Brain microvascular endothelial cell (primary cell): ENCODE measurements around the gene GRIN2C.

ENCODE experiments used
- DNase-seq: peaks from one replicate; pipeline ENCODE4 v3.0.0-alpha.2; 2020
- H3K27ac ChIP-seq: fragments of 250-450 bp; sonication (Bioruptor Pico); 2 replicates; pipeline ENCODE4 v1.5.1; 2020; ENCODE audit warnings: mild to moderate bottlenecking, moderate library complexity
- H3K27me3 ChIP-seq: fragments of 250-450 bp; sonication (Bioruptor Pico); replicated peaks from 2 replicates; pipeline ENCODE4 v1.5.1; 2020; ENCODE audit warnings: mild to moderate bottlenecking
- H3K36me3 ChIP-seq: fragments of 250-450 bp; sonication (Bioruptor Pico); replicated peaks from 2 replicates; pipeline ENCODE4 v1.5.1; 2020; ENCODE audit warnings: mild to moderate bottlenecking
- H3K4me3 ChIP-seq: 2 replicates; pipeline ENCODE4 v1.5.1; 2011; ENCODE audit warnings: low read depth, mild to moderate bottlenecking, control low read depth, low read length, moderate library complexity
- CTCF ChIP-seq: IDR thresholded peaks from 2 replicates; pipeline ENCODE4 v1.5.1; 2011; ENCODE audit warnings: low read depth, mild to moderate bottlenecking, moderate library complexity, low read length, control low read depth, inconsistent platforms; ENCODE audit errors: missing control alignments
- in situ Hi-C: cut with HindIII; loops from 2 replicates; pipeline ENCODE4 v1.10.0; 2017; ENCODE audit warnings: low sequenced_read_pairs, low pct_ligation_motif_present

The GRIN2C gene

DNA sequence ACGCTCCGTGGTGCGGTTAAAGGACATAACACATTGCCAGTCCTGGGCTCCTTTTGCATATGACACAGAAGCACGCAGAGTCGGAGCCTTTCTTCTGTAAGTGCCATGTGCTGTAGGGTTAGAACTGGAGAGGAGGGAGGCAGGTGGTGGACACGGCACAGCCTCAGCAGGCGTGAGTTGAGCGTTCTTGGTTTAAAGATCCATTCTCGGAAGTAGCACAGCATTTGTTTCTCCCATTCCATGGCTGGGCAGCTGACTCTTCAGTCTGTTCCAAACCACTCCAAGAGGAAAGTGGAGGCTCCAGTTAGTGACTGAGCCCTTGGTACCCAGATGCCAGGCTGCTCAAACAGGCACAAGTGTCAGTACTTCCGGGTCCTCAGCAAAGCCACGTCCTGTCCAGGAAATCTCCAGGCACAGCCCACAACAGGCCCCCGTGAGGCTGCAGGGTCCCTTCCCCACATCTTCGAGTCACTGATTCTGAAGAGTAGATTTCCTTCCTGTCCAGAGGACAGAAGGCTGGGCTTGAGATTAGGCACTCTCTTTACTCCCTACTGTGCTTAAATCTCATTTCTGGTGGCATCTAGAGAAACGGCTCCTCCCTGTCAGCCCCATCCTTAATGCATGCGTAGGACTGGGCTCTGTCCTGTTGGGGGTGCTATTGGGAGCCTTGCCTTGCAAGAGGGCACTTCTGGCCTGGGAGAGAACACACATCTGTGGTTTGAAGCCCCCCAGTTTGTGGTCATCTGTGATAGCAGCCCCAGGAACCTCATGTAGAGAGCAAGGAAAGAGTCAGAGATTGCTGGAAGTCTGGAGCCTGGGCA, 43.9 kb downstream of the GRIN2C start:
- Histone ChIP-seq H3K27ac (no peak overlapping the region), H3K36me3 (peaks cover 3% of the 10 kb centered on the region), H3K4me3 (no peak overlapping the region), H3K27me3 (no peaks in the 10 kb centered on the region)
- DNase-seq = no peak
- in situ Hi-C loops = no loop called here
- TF ChIP-seq CTCF = peak; percentile 58

DNA sequence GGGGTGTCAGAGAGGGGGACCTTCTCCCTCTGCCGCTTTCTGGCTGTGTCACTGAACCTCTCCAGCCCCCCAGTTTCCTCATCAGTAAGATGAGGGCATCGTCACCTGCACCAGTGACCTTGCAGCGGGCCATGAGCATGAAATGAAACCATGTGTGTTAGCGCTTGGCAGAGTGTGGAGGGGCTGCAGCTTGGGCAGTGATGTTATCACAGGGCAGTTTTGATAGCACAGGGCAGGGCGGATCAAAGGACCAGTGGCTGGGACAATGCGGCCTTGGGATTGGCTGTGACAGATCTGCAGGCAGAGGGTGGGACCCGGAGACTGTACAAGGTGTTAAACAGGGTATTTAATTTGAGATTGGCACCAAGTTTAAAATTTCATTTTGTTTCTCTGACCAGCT, 44.6 kb downstream of the GRIN2C start:
- DNase-seq = no peak
- H3K27me3 ChIP-seq = no peaks in the 10 kb centered on the region
- H3K4me3 ChIP-seq = no peak overlapping the region
- no peak overlapping the region for H3K27ac ChIP-seq
- H3K36me3 ChIP-seq = peaks cover 3% of the 10 kb centered on the region
- in situ Hi-C loops = no loop called here
- TF ChIP-seq CTCF = no peak

- TF ChIP-seq CTCF = peak; percentile 30
Observed at GRCh38 chr17:74814453-74814852, 45.2 kb downstream of the GRIN2C start.

GRCh38 chr17:74812109-74813009, 47.3 kb downstream of the GRIN2C start:
- TF ChIP-seq CTCF = no peak
- Histone ChIP-seq H3K4me3 (no peak overlapping the region), H3K27me3 (no peaks in the 10 kb centered on the region), H3K27ac (no peak overlapping the region), H3K36me3 (peaks cover 4% of the 10 kb centered on the region)
- no peak for DNase-seq
- in situ Hi-C loops = no loop called here

More at GRCh38 chr17:74814453-74814852, 45.2 kb downstream of the GRIN2C start:
- Histone ChIP-seq H3K36me3 (no peaks in the 10 kb centered on the region), H3K4me3 (no peak overlapping the region), H3K27me3 (no peaks in the 10 kb centered on the region), H3K27ac (no peak overlapping the region)
- no peak for DNase-seq
- in situ Hi-C loops = no loop called here

DNA sequence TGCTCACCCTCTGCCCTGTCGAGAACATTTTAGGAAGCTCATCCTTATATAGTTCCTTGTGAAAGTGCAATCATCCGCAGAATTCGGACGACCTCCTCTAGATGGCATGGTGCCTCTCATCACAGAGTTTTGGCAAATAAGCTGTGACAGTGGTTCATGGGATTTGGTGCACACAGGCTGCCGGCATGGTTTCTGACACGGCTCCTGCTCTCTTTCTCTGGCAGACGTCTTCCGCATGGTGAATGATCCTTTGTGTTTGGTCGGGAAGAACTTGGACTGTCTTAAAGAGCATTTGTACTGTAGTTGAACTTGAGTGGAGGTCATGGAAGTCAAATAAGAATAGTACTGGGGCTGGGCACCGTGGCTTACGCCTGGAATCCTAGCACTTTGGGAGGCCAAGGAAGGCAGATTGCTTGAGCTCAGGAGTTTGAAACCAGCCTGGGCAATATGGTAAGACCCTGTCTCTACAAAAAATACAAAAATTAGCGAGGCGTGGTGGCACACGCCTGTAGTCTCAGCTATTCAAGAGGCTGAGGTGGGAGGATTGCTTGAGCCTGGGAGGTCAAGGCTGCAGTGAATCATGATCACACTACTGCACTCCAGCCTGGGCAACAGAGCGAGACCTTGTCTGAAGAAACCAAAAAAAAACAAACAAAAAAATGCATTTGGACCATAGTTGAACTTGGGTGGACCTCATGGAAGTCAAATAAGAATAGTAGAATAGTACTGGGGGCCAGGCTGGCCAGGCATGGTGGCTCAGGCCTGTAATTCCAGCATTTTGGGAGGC, 48.8 kb downstream of the GRIN2C start:
- Histone ChIP-seq H3K36me3 (peaks cover 6% of the 10 kb centered on the region), H3K27ac (no peak overlapping the region), H3K27me3 (no peaks in the 10 kb centered on the region), H3K4me3 (no peak overlapping the region)
- DNase-seq = no peak
- in situ Hi-C loops = no loop called here
- TF ChIP-seq CTCF = no peak
